ENCODE measurements around the gene MAPK10.
"Not testable (repeated sequence)": the region's sequence is repeated elsewhere in the genome, so short reads cannot be mapped to it uniquely, and the experiment has no call there.

MAPK10 gene

DNA sequence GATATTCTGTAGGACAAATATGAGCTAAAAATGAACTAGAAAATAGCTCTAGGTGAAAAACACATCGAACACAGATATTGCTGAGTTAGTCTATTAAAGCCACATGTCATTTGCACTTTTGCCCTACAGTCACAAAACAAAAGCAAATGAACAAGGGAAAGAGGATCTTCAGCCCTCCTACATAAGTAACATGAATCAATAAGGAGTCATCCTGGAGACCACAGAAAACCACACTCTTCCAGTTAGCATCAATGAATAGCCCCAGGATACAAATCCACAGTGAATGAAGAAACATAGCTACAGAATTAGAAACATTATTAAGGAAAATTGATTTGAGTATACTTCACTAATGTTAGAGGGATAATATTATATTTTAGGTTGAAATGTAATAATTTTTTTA is 311.4 kb downstream of the MAPK10 start:
- in situ Hi-C loops (cut with MboI; ENCODE audit: low sequenced_read_pairs), result no loop called here

- in situ Hi-C loops (cut with MboI; ENCODE audit: low sequenced_read_pairs), result no loop called here
These were observed 315.3 kb downstream of the MAPK10 start for GRCh38 chr4:86044593-86044985.

DNA sequence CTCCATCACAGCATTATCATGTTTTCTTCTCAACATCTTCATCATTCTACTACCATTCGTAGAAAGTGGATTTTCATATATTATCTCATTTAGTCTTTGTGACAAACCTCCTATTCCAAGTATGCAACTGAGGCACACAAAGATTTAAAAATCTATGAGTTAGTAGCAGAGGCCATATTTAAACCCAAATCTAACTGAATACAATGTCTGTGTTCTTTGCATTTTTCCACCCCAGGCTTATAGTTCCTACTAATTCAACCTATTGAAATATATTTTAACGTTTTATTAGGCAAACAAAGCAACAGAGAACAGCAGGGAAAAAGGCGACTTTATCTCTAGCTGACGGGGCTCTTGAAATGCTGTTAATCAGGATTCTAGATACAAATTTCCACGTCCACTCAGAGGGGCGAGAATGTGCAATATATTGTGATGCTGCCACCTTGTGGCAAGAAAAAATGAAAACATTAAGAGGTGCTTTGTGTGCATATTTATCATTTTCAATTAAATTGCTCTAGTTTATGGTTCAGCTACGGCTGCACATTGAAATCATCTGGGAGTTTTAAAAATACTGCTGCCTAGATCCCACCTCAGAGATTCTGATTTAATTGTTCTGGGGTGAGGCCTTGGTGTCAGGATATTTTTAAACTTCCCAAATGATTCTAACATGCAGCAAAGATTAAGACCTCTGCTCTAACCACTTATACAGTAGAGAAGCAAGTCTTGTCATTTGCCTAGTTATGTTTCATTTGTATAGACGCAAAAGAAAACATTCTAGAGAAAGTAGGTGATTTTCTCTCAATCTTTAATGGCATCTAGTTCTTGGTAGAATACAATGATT is 315.9 kb downstream of the MAPK10 start:
- in situ Hi-C loops (cut with MboI; ENCODE audit: low sequenced_read_pairs), result no loop called here

GRCh38 chr4:86038037-86038436 is 321.8 kb downstream of the MAPK10 start:
- in situ Hi-C loops (cut with MboI; ENCODE audit: low sequenced_read_pairs), result no loop called here

DNA sequence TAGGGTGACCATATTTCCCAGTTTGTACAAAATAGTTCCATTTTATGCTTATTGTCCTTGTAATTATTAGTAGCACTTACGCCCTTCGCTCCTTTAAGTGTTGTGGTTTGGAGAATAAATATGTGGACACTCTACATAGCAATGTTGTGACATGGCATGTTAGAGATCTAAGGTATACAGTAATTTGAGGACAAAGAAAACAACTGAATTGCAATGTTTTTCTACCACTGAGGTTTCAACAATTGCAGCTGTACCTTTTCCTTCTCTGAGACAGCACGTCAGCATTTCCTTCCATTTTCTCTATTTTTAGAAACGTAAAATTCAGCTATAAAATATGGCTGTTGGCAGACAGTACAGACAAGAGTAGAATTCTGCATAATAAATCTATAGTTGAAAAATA is 323.1 kb downstream of the MAPK10 start:
- in situ Hi-C loops (cut with MboI; ENCODE audit: low sequenced_read_pairs), result no loop called here

GRCh38 chr4:86035688-86036087 is 324.2 kb downstream of the MAPK10 start:
- in situ Hi-C loops (cut with MboI; ENCODE audit: low sequenced_read_pairs), result no loop called here

DNA sequence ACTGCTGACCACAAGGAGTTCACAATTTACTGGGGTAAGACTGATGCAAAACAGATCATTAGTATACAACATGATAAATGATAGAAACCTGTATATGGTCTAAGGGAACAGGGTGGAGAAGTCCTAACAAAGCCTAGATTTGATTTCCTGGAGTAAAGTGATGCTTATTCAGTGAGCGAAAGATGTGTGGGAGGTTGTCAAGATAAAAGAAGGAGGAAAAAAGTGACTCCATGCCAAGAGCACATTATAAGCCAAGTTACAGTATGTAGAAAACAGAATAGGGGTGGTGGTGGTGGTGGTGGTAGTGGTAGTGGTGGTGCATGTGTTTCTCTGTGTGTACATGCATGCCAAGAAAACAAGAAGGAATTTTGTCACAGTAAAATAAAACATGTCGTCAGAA is 325.2 kb downstream of the MAPK10 start:
- in situ Hi-C loops (cut with MboI; ENCODE audit: low sequenced_read_pairs), result no loop called here

DNA sequence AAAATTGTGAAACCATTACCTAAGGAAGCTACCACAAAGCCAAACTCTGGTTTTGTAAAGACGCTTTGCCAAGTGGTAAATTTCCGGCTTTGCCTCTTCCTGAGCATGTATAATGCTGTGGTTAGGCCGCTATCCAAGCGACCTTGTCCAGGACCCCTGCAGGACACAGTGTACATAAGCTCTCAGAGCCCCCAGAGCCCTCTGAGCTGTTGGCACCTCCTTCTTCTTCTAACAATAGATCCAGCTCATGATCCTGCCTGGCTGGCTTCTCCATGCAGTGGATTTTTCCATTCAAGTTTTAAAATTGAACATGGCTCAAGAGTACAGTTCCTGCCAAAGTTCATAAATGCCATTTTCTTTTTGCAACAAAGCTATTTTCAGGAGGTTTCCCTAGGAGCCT is 326.7 kb downstream of the MAPK10 start:
- in situ Hi-C loops (cut with MboI; ENCODE audit: low sequenced_read_pairs), result no loop called here

- in situ Hi-C loops (cut with MboI; ENCODE audit: low sequenced_read_pairs), result no loop called here
These were observed 327.3 kb downstream of the MAPK10 start for GRCh38 chr4:86032476-86033022.

DNA sequence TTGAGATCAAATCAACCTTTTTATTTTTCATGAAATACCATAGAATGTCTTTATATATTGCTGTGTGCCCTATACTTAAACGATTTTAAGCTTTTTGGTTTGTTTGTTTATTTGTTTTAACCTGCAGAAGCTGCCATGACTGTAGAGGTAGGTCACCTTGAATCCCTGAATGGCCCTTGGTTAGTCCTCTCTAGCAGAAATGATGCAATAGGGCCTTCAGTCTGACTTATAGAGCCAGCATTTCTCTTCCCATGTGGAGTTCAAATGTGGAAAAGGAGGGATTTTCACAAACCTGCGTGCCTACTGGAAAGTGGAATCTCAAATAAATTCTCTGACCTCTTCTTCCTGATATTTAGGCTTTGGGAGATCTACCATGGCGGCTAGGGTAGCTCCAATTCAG is 327.9 kb downstream of the MAPK10 start:
- in situ Hi-C loops (cut with MboI; ENCODE audit: low sequenced_read_pairs), result no loop called here

DNA sequence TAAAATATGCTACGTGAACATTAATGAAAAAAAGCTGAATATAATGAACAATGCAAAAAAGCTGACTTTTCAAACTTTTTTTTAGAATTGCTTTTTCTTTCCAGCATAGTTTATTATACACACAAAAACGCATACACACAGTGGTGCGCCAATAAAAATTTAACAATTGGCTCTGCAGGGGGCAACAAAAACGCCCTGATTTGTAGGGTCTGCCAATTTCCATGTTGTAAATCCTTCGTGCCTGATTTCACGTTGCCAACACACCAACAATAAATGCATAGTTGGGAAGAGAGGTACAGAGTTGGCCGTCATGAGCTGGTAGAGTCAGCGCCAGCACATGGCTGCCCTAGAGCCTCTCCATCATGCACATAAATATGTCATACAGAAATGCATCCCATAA is 333.1 kb downstream of the MAPK10 start:
- in situ Hi-C loops (cut with MboI; ENCODE audit: low sequenced_read_pairs), result no loop called here

DNA sequence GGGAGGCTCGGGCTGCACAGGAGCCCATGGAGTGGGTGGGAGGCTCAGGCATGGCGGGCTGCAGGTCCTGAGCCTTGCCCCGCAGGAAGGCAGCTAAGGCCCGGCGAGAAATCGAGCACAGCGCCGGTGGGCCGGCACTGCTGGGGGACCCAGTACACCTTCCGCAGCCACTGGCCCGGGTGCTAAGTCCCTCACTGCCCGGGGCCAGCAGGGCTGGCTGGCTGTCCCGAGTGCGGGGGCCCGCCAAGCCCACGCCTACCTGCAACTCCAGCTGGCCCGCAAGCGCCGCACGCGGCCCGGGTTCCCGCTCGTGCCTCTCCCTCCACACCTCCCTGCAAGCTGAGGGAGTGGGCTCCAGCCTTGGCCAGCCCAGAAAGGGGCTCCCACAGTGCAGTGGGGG is 338.2 kb downstream of the MAPK10 start:
- in situ Hi-C loops (cut with MboI; ENCODE audit: low sequenced_read_pairs), result not testable (repeated sequence)

- in situ Hi-C loops (cut with MboI; ENCODE audit: low sequenced_read_pairs), result no loop called here
These were observed 339.9 kb downstream of the MAPK10 start for GRCh38 chr4:86019906-86020305.

GRCh38 chr4:86019362-86019761 is 340.5 kb downstream of the MAPK10 start:
- in situ Hi-C loops (cut with MboI; ENCODE audit: low sequenced_read_pairs), result no loop called here

DNA sequence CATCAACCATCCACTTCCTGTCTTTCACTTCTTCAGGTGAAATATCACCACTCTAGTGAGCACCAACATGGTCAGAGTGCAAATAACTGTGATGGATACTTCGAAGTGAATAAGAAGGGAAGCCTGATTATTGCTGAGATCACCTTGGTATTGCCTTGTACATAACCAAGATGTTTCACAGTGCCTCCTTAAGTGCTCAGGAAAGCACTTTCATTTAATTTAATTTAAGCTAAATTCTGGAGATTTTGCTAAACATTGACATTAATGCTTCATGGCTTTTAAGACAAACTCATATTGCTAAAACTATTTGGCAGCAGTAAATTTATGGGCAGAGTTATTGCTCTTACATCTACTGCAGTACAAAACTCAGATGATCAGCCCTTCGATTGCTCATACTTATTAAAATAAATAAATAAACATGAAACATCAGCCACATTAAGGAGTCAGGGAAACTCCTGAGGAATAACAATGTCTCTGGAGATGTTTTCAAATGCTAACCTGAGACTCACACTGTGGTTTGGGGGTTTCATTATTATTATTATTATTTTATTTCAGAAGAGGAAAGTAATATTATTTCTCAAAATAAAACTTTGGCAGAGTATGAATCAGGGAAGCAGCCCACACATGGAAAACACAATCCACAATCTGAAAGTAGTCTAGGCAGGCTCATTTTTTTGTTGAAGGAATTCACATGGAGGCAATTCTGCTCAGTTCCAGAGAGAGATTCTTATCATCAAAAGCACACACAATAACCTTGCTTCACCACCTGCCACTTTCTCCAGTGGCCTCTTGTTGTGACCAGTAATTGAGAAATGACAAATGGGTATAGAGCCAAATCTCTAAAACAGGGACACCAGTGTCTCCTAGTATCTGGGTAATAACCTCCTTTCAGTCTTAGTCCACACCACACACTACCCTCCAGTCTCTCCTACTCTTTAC is 344.2 kb downstream of the MAPK10 start:
- in situ Hi-C loops (cut with MboI; ENCODE audit: low sequenced_read_pairs), result no loop called here

- in situ Hi-C loops (cut with MboI; ENCODE audit: low sequenced_read_pairs), result no loop called here
These were observed 345.3 kb downstream of the MAPK10 start for GRCh38 chr4:86014599-86014998.

GRCh38 chr4:86013621-86014020 is 346.2 kb downstream of the MAPK10 start:
- in situ Hi-C loops (cut with MboI; ENCODE audit: low sequenced_read_pairs), result no loop called here

DNA sequence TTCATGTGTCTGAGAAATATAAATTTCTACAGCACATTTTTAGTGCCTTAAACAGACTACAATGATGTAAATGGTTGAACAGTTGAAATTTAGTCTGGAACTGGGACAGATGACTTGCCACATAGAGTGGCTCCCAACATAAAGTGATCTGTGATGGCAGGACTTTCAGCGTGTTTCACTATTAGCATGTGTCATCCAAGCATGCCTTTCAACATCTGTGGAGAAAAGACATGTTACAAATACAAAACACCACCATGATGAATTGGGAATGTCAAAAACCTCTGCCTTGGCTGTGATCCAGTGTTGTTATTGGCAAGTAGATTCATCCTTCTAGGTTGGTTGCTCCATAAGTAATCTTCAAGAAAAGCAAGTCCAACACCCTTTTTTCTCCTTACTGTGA is 348.7 kb downstream of the MAPK10 start:
- in situ Hi-C loops (cut with MboI; ENCODE audit: low sequenced_read_pairs), result no loop called here

GRCh38 chr4:86007042-86007441 is 352.8 kb downstream of the MAPK10 start:
- in situ Hi-C loops (cut with MboI; ENCODE audit: low sequenced_read_pairs), result no loop called here

GRCh38 chr4:86006057-86006456 is 353.8 kb downstream of the MAPK10 start:
- in situ Hi-C loops (cut with MboI; ENCODE audit: low sequenced_read_pairs), result no loop called here

DNA sequence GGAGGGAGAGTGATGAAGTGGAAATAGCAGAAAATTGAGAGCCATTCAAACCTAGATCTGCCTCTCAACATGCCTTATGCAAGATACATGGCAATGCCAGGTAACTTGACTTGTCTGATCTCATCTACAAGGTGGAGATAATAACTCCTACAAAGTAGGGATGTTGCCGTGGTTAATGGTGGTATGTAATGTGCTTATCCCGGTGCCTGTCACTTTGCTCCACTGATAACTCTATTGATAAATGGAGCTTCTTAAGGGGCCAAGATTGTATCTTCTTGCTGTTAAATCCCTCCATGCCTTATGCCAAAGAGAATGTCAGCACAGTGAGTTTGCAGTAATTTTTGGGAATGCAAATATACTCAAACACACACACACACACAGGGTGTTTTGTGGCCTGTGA is 355.8 kb downstream of the MAPK10 start:
- in situ Hi-C loops (cut with MboI; ENCODE audit: low sequenced_read_pairs), result no loop called here

GRCh38 chr4:86001591-86001990 is 358.3 kb downstream of the MAPK10 start:
- in situ Hi-C loops (cut with MboI; ENCODE audit: low sequenced_read_pairs), result no loop called here
